GM23338 (cell line): Measurements from ENCODE around the gene CPT2.

ENCODE experiments used
- CREB1 ChIP-seq: fragments of 250-450 bp; sonication (Bioruptor Pico); IDR thresholded peaks from 2 replicates; pipeline ENCODE4 v1.5.0; 2020; ENCODE audit warnings: low read depth, mild to moderate bottlenecking, moderate library complexity
- CTCF ChIP-seq, 2 experiments: fragments of 200-600 bp in 1 of 2; sonication (generic) in 1 of 2; conservative IDR thresholded peaks; 2 replicates each; pipeline versions ENCODE4 v1.5.1 to v1.6.1; 2016 to 2017; ENCODE audit warnings: antibody characterized with exemption in 2 of 2, low read depth in 2 of 2, mild to moderate bottlenecking in 2 of 2, moderate library complexity in 1 of 2
- EZH2 ChIP-seq: fragments of 200-600 bp; sonication (generic); IDR thresholded peaks from one replicate; pipeline ENCODE4 v1.8.0; 2017; ENCODE audit warnings: antibody characterized with exemption, mild to moderate bottlenecking, low read depth; ENCODE audit not compliant: unreplicated experiment
- EZH2phosphoT487 ChIP-seq: fragments of 200-600 bp; sonication (generic); IDR thresholded peaks from one replicate; pipeline ENCODE4 v1.8.1; 2018; ENCODE audit warnings: antibody characterized with exemption; ENCODE audit not compliant: unreplicated experiment
- POLR2AphosphoS5 ChIP-seq: IDR thresholded peaks from 2 replicates; pipeline ENCODE4 v1.6.1; 2016; ENCODE audit warnings: antibody characterized with exemption, low read depth
- REST ChIP-seq: IDR thresholded peaks from one replicate; pipeline ENCODE4 v1.6.1; 2018; ENCODE audit warnings: antibody characterized with exemption; ENCODE audit not compliant: unreplicated experiment
- STAT1 ChIP-seq: IDR thresholded peaks from one replicate; pipeline ENCODE4 v1.6.1; 2016; ENCODE audit warnings: antibody characterized with exemption; ENCODE audit not compliant: unreplicated experiment
- ZNF331 ChIP-seq: fragments of 250-450 bp; sonication (Bioruptor Pico); IDR thresholded peaks from 2 replicates; pipeline ENCODE4 v1.5.0; 2020; ENCODE audit warnings: low read depth, mild to moderate bottlenecking, moderate library complexity

- TF ChIP-seq CTCF (conservative IDR thresholded peaks at IDR 0.05; ENCODE audit: low read depth in 2 of 2) (no peak), POLR2AphosphoS5 (no peak), CREB1 (CRISPR knock-in tag) (no peak), REST (no peak), STAT1 (no peak), EZH2phosphoT487 (no peak), ZNF331 (CRISPR knock-in tag) (no peak), EZH2 (no peak)
Observed at GRCh38 chr1:53237638-53238037, 41.0 kb downstream of the CPT2 start.
